Mesodermal cell (in vitro differentiated cells): ENCODE results near the gene GAGE10.
A peak's percentile ranks its signal among the peaks of the same experiment; 100 is the strongest.

Experiments used
- H3K27ac ChIP-seq: 2 replicates; pipeline ENCODE4 v1.7.0; 2013; ENCODE audit warnings: mild to moderate bottlenecking, low read depth, low read length, moderate library complexity; ENCODE audit not compliant: severe bottlenecking
- H3K36me3 ChIP-seq: 2 replicates; pipeline ENCODE4 v1.7.1; 2013; ENCODE audit warnings: mild to moderate bottlenecking, low read length, moderate library complexity; ENCODE audit not compliant: control insufficient read depth, insufficient read depth
- H3K4me1 ChIP-seq: one replicate; pipeline ENCODE4 v1.7.1; 2013; ENCODE audit warnings: mild to moderate bottlenecking, low read length; ENCODE audit not compliant: insufficient read depth, control insufficient read depth, poor library complexity, severe bottlenecking
- H3K4me3 ChIP-seq: 2 replicates; pipeline ENCODE4 v1.7.0; 2013; ENCODE audit warnings: low read length, control low read depth, mild to moderate bottlenecking; ENCODE audit not compliant: insufficient read depth, poor library complexity, severe bottlenecking; ENCODE audit errors: extremely low read depth
- H3K9me3 ChIP-seq: 2 replicates; pipeline ENCODE4 v1.7.1; 2013; ENCODE audit warnings: mild to moderate bottlenecking, low read length, moderate library complexity; ENCODE audit not compliant: control insufficient read depth
- WGBS, 2 experiments: methylation state at CpG; one replicate each; pipeline ENCODE4 v1.1.5; 2013; ENCODE audit warnings: missing lambda C conversion rate in 2 of 2; ENCODE audit not compliant: insufficient coverage in 2 of 2; 5-methylcytosine and 5-hydroxymethylcytosine counted together

The GAGE10 gene

GRCh38 chrX:49266523-49267445 is 36.7 kb upstream of the GAGE10 start:
- Histone ChIP-seq H3K4me3 (no peak overlapping the region), H3K36me3 (peaks cover 7% of the 10 kb centered on the region), H3K4me1 (no peaks in the 10 kb centered on the region), H3K27ac (no peak overlapping the region), H3K9me3 (no peaks in the 10 kb centered on the region)
- WGBS, 2 experiments, result 80 to 93% methylated on average over 1 to 3 of the region's 10 CpGs

GRCh38 chrX:49268702-49269009 is 34.8 kb upstream of the GAGE10 start:
- H3K4me3 ChIP-seq, result peak overlapping the region; percentile 49
- peak overlapping the region; percentile 36 for H3K27ac ChIP-seq
- H3K9me3 ChIP-seq, result no peaks in the 10 kb centered on the region
- whole genome bisulfite sequencing, 2 experiments, result 0% methylated on average over 3 of the region's 4 CpGs; no CpG with 5 or more reads in 1 of the 2 experiments
- no peaks in the 10 kb centered on the region for H3K4me1 ChIP-seq
- peaks cover 12% of the 10 kb centered on the region for H3K36me3 ChIP-seq

DNA sequence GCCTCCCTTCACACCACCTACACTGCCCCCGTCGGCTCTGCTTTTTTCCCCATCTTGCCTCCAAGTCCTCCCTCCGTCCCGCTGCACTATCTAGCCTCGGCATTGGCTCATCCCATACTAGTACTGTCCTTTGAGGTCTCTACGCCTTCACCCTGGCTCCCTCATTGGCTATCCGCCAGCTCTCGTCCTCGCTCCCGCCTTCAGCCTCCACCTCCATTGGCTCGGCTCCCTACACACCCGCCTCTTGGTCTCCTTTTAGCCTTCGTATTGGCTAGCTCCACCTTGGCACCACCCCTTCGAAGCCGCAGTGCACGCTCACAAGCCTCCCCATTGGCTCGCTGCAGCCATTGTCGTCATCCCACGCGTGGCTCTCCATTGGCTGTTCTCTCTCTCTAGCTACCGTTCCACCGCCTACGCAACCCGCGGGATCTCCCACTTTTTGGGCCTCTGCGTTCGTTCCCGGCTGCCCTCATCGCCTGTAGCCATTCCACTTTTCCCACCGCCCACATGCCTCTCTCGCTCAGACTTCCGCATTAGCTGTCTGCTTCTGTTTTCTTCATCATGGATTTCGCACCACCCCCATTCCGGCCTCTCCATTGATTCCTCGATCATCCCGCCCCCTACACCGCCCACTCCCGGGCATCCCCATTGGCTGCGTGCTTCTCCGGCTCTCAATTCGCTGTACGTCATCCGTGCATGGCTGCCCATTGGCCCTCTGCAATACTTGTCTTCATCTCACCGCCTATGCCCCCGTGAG is 34.3 kb upstream of the GAGE10 start:
- WGBS, 2 experiments, result 0% methylated on average over 24 to 38 of the region's 45 CpGs

DNA sequence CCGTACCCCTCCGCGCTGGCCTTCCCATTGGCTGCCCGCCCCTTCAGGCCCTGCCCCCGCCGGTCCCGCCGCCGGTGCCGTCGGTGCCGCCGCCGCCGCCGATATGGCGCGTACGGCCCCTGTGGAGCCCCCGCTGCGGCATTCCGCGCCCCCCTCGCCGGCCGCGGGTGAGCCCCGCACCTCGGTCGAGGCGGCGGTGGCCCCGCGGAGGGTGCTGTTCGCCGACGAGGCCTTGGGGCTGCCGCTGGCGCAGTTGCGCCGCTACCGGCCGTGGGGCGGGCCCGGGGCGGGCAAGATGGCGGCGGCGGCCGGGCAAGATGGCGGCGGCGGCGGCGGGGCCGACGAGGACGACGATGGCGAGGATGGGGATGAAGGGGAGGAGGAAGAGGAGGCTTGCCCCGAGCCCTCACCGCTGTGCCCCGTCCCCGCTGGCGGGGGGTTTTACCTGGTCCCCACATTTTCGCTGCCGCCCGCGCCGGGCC is 33.6 kb upstream of the GAGE10 start, which contains the start of gene PPP1R3F:
Gene PPP1R3F (plus strand): TSS at position 27 of the 482 bp plus-strand sequence. CDS start 77 bp downstream, at position 104.
- H3K36me3 ChIP-seq, result peaks cover 12% of the 10 kb centered on the region
- H3K4me3 ChIP-seq, result peak within 1 kb of the TSS; percentile 49
- H3K9me3 ChIP-seq, result no peaks in the 10 kb centered on the region
- 0% methylated on average over 9 to 11 of the region's 70 CpGs for WGBS, 2 experiments
- H3K4me1 ChIP-seq, result no peaks in the 10 kb centered on the region
- H3K27ac ChIP-seq, result peak within 1 kb of the TSS; percentile 96

More for the DNA sequence above, 34.3 kb upstream of the GAGE10 start:
- H3K9me3 ChIP-seq, result no peaks in the 10 kb centered on the region
- no peaks in the 10 kb centered on the region for H3K4me1 ChIP-seq
- H3K36me3 ChIP-seq, result peaks cover 12% of the 10 kb centered on the region
- peak overlapping the region; percentile 96 for H3K27ac ChIP-seq
- H3K4me3 ChIP-seq, result peak overlapping the region; percentile 49

GRCh38 chrX:49270249-49270921 is 33.1 kb upstream of the GAGE10 start:
- H3K9me3 ChIP-seq, result no peaks in the 10 kb centered on the region
- H3K4me3 ChIP-seq, result peak overlapping the region; percentile 49
- peak overlapping the region; percentile 96 for H3K27ac ChIP-seq
- H3K36me3 ChIP-seq, result peaks cover 12% of the 10 kb centered on the region
- H3K4me1 ChIP-seq, result no peaks in the 10 kb centered on the region
- 45 to 56% methylated on average over 19 to 43 of the region's 66 CpGs for WGBS, 2 experiments

- H3K4me1 ChIP-seq, result no peaks in the 10 kb centered on the region
- peaks cover 12% of the 10 kb centered on the region for H3K36me3 ChIP-seq
- H3K27ac ChIP-seq, result no peak overlapping the region
- 100% methylated on average over 1 of the region's 2 CpGs; no CpG with 5 or more reads in 1 of the 2 experiments for WGBS, 2 experiments
- no peaks in the 10 kb centered on the region for H3K9me3 ChIP-seq
- H3K4me3 ChIP-seq, result no peak overlapping the region
Measured at GRCh38 chrX:49271341-49271740, 32.1 kb upstream of the GAGE10 start.

DNA sequence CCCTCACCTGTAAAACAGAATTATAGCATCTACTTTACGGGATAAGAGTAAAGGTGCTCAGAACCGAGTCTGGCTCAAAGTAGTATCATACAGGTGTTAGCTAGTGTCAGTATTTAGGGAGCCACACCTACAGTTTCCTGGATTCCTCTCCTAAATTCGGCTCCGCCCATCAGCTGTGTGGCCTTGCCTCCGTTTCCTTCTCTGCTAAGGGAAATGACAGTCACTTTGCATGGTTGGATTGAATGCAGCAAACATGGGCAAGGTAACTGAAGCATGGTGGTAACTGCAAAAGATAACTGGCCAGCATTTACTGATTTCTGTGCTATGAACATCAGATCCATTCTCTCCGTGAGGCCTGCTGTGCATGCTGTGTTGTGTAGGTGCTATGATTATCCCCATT is 31.0 kb upstream of the GAGE10 start:
- no peaks in the 10 kb centered on the region for H3K9me3 ChIP-seq
- no peak overlapping the region for H3K27ac ChIP-seq
- H3K4me1 ChIP-seq, result no peaks in the 10 kb centered on the region
- H3K4me3 ChIP-seq, result no peak overlapping the region
- H3K36me3 ChIP-seq, result peaks cover 12% of the 10 kb centered on the region
- WGBS, 2 experiments, result 82 to 100% methylated on average over 1 to 3 of the region's 6 CpGs

DNA sequence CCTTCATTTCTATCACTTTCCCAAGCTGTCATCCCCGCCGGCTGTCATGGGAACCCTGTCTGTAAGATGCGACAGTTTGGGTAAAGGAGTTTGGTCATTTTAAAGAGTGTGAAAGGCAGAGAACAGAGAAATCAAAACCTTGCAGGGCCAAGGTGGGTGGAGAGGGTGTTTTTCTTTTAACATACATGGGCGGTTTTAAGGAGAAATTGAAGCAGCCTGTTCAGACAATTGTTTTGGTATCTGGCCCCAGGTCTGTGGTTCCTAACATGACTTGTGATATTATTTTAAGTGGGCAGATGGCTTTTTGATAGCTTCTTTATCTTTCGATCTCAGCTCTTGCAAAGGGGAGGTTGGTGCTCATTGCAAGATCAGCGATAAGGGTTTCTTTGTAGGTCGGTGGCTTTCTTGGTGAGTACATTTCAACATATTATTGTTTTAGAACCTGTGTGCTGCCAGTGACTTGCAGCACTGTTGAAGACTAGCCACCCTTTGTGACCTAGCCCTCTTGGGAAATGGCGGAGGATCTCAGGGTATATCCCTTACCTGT is 30.2 kb upstream of the GAGE10 start:
- Histone ChIP-seq H3K36me3 (peaks cover 12% of the 10 kb centered on the region), H3K4me3 (no peak overlapping the region), H3K27ac (no peak overlapping the region), H3K4me1 (no peaks in the 10 kb centered on the region), H3K9me3 (no peaks in the 10 kb centered on the region)
- WGBS, 2 experiments, result no CpG with 5 or more reads among the region's 8 CpGs

DNA sequence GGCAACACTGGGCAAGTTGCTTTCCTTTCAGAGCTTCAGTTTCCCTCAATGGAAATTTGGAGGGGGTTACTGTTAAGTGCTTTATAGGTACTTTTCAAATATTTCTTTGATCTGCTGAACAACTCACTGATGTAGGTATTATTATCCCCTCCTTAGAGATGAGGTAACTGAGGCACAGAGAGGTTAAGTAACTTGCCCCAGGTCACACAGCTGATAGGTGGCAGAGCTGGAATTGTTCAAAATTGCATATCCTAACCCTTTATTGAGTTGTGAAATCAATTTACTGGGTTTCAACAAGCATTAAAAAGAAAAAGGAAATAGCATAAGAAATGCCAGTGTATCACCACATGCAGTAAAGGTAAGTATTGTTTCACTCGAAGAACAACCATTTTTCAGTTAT is 27.2 kb upstream of the GAGE10 start:
- Histone ChIP-seq H3K4me1 (no peaks in the 10 kb centered on the region), H3K27ac (no peak overlapping the region), H3K9me3 (no peaks in the 10 kb centered on the region), H3K36me3 (peaks cover 8% of the 10 kb centered on the region), H3K4me3 (no peak overlapping the region)
- WGBS, 2 experiments, result no CpG with 5 or more reads among the region's 1 CpG
